BE2C (cell line): ENCODE measurements around the gene LRRC32.
A peak's percentile ranks its signal among the peaks of the same experiment; 100 is the strongest.

Experiments used
- DNase-seq: peaks from one replicate; pipeline ENCODE4 v3.0.0-alpha.2; 2020
- H3K27me3 ChIP-seq: fragments of 250-450 bp; sonication (Bioruptor Pico); 2 replicates; pipeline ENCODE4 v1.5.1; 2020; ENCODE audit warnings: mild to moderate bottlenecking
- H3K36me3 ChIP-seq: fragments of 250-450 bp; sonication (Bioruptor Pico); 2 replicates; pipeline ENCODE4 v1.5.1; 2020; ENCODE audit warnings: mild to moderate bottlenecking
- H3K4me1 ChIP-seq: fragments of 250-450 bp; sonication (Bioruptor Pico); 2 replicates; pipeline ENCODE4 v1.5.1; 2020
- H3K4me3 ChIP-seq: 2 replicates; pipeline ENCODE4 v1.5.1; 2011; ENCODE audit warnings: low read depth, low read length
- H3K9me3 ChIP-seq: fragments of 250-450 bp; sonication (Bioruptor Pico); 2 replicates; pipeline ENCODE4 v1.5.1; 2020
- TF ChIP-seq, protein P1 (sequence below): IDR thresholded peaks from 2 replicates; pipeline ENCODE4 v1.5.1; 2012; ENCODE audit warnings: mild to moderate bottlenecking, low read depth, low read length

Gene LRRC32

DNA sequence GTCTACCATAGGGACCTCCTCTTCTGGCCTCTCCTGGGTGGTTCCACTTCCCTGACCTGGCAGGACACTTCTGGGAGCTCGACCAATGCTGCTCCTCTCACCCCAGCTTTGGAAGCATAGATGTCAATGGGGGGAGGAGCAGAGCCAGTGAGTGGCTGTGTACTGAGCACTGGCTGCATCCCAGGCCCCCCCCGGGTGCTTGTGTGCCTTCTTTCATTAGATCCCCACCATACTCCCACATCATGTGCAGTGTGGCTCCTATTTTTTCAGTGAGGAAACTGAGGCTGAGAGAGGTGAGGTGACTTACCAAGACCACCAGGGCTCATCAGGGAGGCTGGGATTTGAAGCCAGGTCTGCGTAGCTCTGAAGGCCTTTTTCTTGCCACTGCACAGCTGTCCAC lies 44.3 kb downstream of the LRRC32 start:
- peaks cover 23% of the 10 kb centered on the region for H3K4me1 ChIP-seq
- no peak for DNase-seq
- H3K4me3 ChIP-seq = no peak overlapping the region
- no peaks in the 10 kb centered on the region for H3K9me3 ChIP-seq
- TF ChIP-seq, protein P1, sequence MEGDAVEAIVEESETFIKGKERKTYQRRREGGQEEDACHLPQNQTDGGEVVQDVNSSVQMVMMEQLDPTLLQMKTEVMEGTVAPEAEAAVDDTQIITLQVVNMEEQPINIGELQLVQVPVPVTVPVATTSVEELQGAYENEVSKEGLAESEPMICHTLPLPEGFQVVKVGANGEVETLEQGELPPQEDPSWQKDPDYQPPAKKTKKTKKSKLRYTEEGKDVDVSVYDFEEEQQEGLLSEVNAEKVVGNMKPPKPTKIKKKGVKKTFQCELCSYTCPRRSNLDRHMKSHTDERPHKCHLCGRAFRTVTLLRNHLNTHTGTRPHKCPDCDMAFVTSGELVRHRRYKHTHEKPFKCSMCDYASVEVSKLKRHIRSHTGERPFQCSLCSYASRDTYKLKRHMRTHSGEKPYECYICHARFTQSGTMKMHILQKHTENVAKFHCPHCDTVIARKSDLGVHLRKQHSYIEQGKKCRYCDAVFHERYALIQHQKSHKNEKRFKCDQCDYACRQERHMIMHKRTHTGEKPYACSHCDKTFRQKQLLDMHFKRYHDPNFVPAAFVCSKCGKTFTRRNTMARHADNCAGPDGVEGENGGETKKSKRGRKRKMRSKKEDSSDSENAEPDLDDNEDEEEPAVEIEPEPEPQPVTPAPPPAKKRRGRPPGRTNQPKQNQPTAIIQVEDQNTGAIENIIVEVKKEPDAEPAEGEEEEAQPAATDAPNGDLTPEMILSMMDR = no peak
- no peaks in the 10 kb centered on the region for H3K36me3 ChIP-seq
- H3K27me3 ChIP-seq = no peaks in the 10 kb centered on the region

- Histone ChIP-seq H3K27me3 (no peaks in the 10 kb centered on the region), H3K4me1 (peaks cover 23% of the 10 kb centered on the region), H3K4me3 (no peak overlapping the region), H3K36me3 (no peaks in the 10 kb centered on the region), H3K9me3 (no peaks in the 10 kb centered on the region)
- TF ChIP-seq, protein P1 = no peak
- DNase-seq = no peak
Measured at GRCh38 chr11:76625472-76626186, 44.9 kb downstream of the LRRC32 start.

- Histone ChIP-seq H3K9me3 (no peaks in the 10 kb centered on the region), H3K27me3 (no peaks in the 10 kb centered on the region), H3K4me1 (peaks cover 23% of the 10 kb centered on the region), H3K4me3 (no peak overlapping the region), H3K36me3 (no peaks in the 10 kb centered on the region)
- TF ChIP-seq, protein P1 = no peak
- peak; percentile 67 for DNase-seq
Measured at GRCh38 chr11:76624500-76625379, 45.8 kb downstream of the LRRC32 start.

DNA sequence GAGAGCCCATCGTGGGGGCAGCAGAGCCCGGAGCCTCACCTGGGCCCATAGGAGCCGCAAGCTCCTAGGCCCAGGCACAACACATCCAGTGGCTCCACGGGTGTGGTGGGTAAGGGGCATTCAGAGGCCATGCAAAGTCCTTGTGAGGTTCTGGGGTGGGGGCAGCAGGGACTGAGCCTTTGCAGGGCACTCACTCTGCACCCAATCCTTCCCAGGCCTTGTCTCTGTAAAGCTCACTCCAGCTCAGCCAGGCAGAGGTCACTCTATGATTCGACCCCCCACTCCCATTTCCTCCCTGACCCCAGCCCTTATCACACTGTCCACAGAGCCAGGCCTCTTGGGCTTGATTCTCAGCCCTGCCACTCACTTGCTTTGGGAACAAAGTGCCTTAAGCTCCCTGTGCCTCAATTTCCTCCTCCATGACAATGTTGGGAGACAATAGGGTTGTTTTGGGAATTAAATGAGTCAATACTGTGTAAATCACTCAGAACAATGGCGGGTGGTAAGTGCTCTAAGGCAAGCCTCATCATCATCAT lies 46.6 kb downstream of the LRRC32 start:
- DNase-seq = no peak
- Histone ChIP-seq H3K9me3 (no peaks in the 10 kb centered on the region), H3K27me3 (no peaks in the 10 kb centered on the region), H3K36me3 (no peaks in the 10 kb centered on the region), H3K4me1 (peaks cover 23% of the 10 kb centered on the region), H3K4me3 (no peak overlapping the region)
- TF ChIP-seq, protein P1 = no peak

DNA sequence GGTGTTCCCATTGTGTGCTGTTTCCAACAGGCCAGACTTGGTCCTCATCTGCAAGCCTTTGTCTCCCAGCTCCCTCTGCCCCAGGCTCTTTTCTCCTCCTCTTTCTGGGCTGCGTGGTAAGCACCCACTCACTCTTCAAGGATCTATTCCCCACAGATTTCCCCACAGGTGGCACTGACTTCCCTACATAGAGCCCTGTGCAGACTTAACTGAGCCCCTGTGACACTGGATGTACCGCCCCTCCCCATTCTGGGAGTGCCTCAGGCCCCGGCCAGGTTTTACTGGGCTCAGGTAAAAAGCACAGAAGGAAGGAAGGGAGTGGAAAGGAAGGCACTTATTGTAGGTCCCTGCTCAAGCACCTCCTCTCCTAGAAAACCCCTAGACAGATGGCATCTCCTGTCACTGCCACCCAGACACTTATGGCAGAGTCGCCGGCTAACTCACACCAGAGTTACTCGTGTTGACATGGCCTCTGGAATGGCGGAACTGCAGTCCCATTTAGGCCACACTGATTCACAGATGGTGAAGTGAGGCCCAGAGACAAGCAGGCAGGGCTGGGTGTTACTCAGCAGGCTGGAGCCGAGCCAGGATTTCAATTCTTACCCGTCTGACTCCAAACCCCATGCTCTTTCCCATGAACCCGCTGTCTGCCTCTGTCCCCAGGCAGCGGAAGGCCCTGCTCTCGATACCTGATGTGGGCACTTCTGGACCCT lies 47.2 kb downstream of the LRRC32 start:
- Histone ChIP-seq H3K4me3 (no peak overlapping the region), H3K27me3 (no peaks in the 10 kb centered on the region), H3K4me1 (peaks cover 23% of the 10 kb centered on the region), H3K36me3 (no peaks in the 10 kb centered on the region), H3K9me3 (no peaks in the 10 kb centered on the region)
- TF ChIP-seq, protein P1 = no peak
- DNase-seq = no peak
